WTC11 (cell line): ENCODE data around the gene C1orf35. TPM values are rescaled to one million over a fixed set of nuclear protein-coding genes. Genes with fewer than 3 reads are reported as not detected.

Experiments used
- ATAC-seq: fragments of 200-7000 bp; cut with Tn5 transposase; 2 replicates; pipeline ENCODE4 v1.10.0; 2021; ENCODE audit warnings: mild to moderate bottlenecking, moderate library complexity
- CTCF ChIA-PET: fragments of 300-600 bp; sonication (Branson Sonifier 250); formaldehyde crosslinking; loops from one replicate; lab custom pipeline; 2021; ENCODE audit warnings: antibody characterized with exemption; lab: Charles Lee
- POLR2A ChIA-PET: fragments of 350-600 bp; sonication (Branson Sonifier 250); formaldehyde crosslinking; loops from one replicate; lab custom pipeline; 2021; ENCODE audit warnings: antibody characterized with exemption; lab: Charles Lee
- DNase-seq: peaks from one replicate; pipeline ENCODE4 v3.0.0; 2021; ENCODE audit warnings: low spot score
- H3K27ac Mint-ChIP-seq: 2 replicates; pipeline ENCODE4 v1.8.0; 2021; ENCODE audit warnings: mixed read lengths
- H3K27me3 Mint-ChIP-seq: 2 replicates; pipeline ENCODE4 v1.8.0; 2021; ENCODE audit warnings: low read depth, mild to moderate bottlenecking, moderate library complexity, mixed read lengths
- H3K36me3 Mint-ChIP-seq: 2 replicates; pipeline ENCODE4 v1.8.0; 2021; ENCODE audit warnings: mixed read lengths
- H3K4me1 Mint-ChIP-seq: 2 replicates; pipeline ENCODE4 v1.8.0; 2022; ENCODE audit warnings: mixed read lengths
- H3K4me3 Mint-ChIP-seq: 2 replicates; pipeline ENCODE4 v1.8.0; 2021; ENCODE audit warnings: mild to moderate bottlenecking, moderate library complexity, mixed read lengths
- H3K9me3 Mint-ChIP-seq: 2 replicates; pipeline ENCODE4 v1.8.0; 2021; ENCODE audit warnings: mixed read lengths
- CTCF ChIP-seq: fragments of 200-600 bp; IDR thresholded peaks from 2 replicates; pipeline ENCODE4 v1.8.0; 2022; ENCODE audit warnings: antibody characterized with exemption
- GRHL2 ChIP-seq: fragments of 250-450 bp; sonication (Bioruptor Pico); IDR thresholded peaks from 2 replicates; pipeline ENCODE4 v1.8.0; 2022; ENCODE audit warnings: mild to moderate bottlenecking, moderate library complexity; ENCODE audit not compliant: insufficient replicate concordance, severe bottlenecking
- NR1H2 ChIP-seq: sonication (generic); formaldehyde crosslinking; IDR thresholded peaks from 2 replicates; pipeline ENCODE4 v1.9.0; 2021; ENCODE audit warnings: mild to moderate bottlenecking, moderate library complexity, missing genetic modification reagents
- OVOL2 ChIP-seq: fragments of 250-450 bp; sonication (Bioruptor Pico); IDR thresholded peaks from 2 replicates; pipeline ENCODE4 v1.9.0; 2021; ENCODE audit warnings: mild to moderate bottlenecking, borderline replicate concordance
- SOX15 ChIP-seq: fragments of 250-450 bp; sonication (Bioruptor Pico); IDR thresholded peaks from 2 replicates; pipeline ENCODE4 v1.9.0; 2021; ENCODE audit warnings: mild to moderate bottlenecking
- ZMAT4 ChIP-seq: fragments of 250-450 bp; sonication (Bioruptor Pico); IDR thresholded peaks from 2 replicates; pipeline ENCODE4 v1.9.0; 2021; ENCODE audit warnings: mild to moderate bottlenecking
- ZNF219 ChIP-seq: sonication (generic); formaldehyde crosslinking; IDR thresholded peaks from 2 replicates; pipeline ENCODE4 v1.8.0; 2023; ENCODE audit warnings: missing genetic modification reagents, mild to moderate bottlenecking, borderline replicate concordance
- ZSCAN18 ChIP-seq: fragments of 250-450 bp; sonication (Bioruptor Pico); IDR thresholded peaks from 2 replicates; pipeline ENCODE4 v2.1.2; 2022; ENCODE audit warnings: mild to moderate bottlenecking, moderate library complexity
- total RNA-seq: library from RNA; stranded (reverse); gene quantifications from 3 replicates; pipeline ENCODE4 v1.2.3, GENCODE V29; 2021
- TF ChIP-seq, protein P1 (sequence below): sonication (generic); formaldehyde crosslinking; IDR thresholded peaks from 2 replicates; pipeline ENCODE4 v1.8.0; 2022; ENCODE audit warnings: missing genetic modification reagents

Gene C1orf35
- total RNA-seq, 1 experiment from 2014 or later = 33.8 TPM

DNA sequence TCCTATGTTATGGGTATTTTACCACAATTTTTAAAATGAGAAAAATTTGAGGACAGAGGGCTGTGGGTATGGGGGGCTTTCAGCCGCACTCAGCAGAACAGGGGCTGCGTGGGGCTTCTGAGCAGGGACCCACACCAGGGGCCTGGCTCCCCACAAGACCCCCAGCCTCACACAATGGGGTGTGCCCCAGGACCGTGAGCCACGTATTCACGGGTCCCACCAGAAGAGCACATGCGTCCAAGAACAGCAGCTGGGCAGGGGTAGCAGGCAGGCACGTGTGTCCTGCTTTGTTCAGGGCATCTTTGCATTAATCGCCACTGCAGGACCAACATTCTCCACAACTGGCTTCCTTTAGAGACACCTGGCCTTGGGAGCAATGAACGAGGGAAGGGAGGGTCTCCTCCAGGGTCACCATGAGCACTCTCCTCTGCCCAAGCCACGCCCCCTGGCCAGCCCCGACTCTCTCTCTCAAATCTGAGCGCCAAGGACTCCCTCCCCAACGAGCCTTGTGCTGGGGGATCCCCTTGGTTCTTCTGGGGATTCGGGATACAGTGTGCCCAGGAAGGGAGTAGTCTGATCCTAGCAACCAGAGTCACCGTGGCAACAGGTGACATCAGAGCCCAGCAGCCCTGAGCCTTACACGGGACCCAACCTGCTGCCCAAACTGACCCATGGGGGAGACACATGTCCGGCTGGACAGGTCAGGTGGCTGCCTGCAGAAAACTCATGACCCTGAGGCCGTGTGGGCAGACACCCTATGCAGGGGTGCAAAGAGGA, 28.0 kb downstream of the C1orf35 start (continued):
- TF ChIP-seq, protein P1, sequence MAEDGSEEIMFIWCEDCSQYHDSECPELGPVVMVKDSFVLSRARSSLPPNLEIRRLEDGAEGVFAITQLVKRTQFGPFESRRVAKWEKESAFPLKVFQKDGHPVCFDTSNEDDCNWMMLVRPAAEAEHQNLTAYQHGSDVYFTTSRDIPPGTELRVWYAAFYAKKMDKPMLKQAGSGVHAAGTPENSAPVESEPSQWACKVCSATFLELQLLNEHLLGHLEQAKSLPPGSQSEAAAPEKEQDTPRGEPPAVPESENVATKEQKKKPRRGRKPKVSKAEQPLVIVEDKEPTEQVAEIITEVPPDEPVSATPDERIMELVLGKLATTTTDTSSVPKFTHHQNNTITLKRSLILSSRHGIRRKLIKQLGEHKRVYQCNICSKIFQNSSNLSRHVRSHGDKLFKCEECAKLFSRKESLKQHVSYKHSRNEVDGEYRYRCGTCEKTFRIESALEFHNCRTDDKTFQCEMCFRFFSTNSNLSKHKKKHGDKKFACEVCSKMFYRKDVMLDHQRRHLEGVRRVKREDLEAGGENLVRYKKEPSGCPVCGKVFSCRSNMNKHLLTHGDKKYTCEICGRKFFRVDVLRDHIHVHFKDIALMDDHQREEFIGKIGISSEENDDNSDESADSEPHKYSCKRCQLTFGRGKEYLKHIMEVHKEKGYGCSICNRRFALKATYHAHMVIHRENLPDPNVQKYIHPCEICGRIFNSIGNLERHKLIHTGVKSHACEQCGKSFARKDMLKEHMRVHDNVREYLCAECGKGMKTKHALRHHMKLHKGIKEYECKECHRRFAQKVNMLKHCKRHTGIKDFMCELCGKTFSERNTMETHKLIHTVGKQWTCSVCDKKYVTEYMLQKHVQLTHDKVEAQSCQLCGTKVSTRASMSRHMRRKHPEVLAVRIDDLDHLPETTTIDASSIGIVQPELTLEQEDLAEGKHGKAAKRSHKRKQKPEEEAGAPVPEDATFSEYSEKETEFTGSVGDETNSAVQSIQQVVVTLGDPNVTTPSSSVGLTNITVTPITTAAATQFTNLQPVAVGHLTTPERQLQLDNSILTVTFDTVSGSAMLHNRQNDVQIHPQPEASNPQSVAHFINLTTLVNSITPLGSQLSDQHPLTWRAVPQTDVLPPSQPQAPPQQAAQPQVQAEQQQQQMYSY (CRISPR knock-in tag) = no peak
- TF ChIP-seq, all 79 proteins: peak for 0

- TF ChIP-seq ZNF219 (CRISPR knock-in tag) (no peak), OVOL2 (CRISPR knock-in tag) (no peak), CTCF (0 out of 2 replicates have a peak, but pooled peaks have one; percentile 13)
- TF ChIP-seq, protein P1 (CRISPR knock-in tag) = no peak
- TF ChIP-seq, all 79 proteins: peak for 1
- POLR2A ChIA-PET = interaction anchor here (1.0 kb wide), 2 partner anchors 13 to 75 kb away, joined by 3 read pairs; no protein-coding TSS in a partner anchor
- Mint-ChIP-seq H3K27me3 (peaks cover 92% of the 10 kb centered on the region), H3K4me3 (no peak overlapping the region), H3K9me3 (no peaks in the 10 kb centered on the region), H3K27ac (no peak overlapping the region), H3K36me3 (no peaks in the 10 kb centered on the region), H3K4me1 (peaks cover 8% of the 10 kb centered on the region)
- DNase-seq (peak; percentile 67), ATAC-seq (peak; percentile 77)
- CTCF ChIA-PET = interaction anchor here (0.5 to 2.7 kb wide), 9 partner anchors 8 to 687 kb away, joined by 3 to 62 read pairs (median 3); partner anchors contain the start of genes ARF1 and WNT3A
These were observed 29.1 kb downstream of the C1orf35 start for GRCh38 chr1:228073857-228074545.

DNA sequence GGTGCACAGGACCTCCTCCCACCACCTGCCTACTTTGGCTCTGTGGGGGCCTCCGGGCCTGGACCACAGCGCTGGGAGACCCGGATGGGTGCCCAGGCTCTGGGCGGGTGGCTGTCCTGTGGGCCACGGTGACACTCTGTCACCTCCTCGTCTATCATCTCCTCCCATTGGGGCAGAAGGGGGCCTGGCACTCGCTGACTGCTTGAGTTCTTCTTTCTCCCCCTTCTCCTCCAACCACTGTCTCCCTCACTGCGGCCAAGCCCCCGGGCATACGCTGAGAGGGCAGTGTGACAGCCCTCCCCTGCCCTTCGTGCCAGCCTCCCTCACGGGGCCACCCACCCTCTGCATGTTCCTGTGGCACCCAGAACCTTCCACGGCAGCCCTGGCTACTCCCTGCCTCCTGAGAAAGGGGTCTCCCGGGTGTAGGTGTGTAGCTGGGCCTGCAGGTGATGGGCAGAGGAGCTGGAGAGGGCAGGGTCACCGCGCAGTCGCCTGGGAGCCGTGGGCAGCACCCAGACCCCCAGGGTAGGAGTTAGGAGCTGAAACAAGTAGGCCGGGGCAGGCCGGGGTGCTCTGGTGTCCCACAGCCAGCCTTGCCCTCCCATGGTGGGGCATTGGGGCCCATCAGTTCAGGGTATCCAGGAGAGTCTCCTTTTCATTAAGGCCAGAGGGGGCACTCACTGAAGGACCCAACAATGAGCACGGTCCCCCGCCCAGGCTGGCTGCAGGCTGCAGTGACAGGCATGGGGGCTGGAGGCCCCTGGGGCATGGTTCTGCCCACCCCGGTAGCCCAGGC, 29.9 kb downstream of the C1orf35 start:
- no peaks in the 10 kb centered on the region for H3K36me3 Mint-ChIP-seq
- no peak overlapping the region for H3K27ac Mint-ChIP-seq
- peaks cover 87% of the 10 kb centered on the region for H3K27me3 Mint-ChIP-seq
- no peaks in the 10 kb centered on the region for H3K9me3 Mint-ChIP-seq
- TF ChIP-seq ZSCAN18 = no peak
- TF ChIP-seq SOX15 (CRISPR knock-in tag) = no peak
- no peak for TF ChIP-seq GRHL2 (CRISPR knock-in tag)
- no peak for TF ChIP-seq ZMAT4
- TF ChIP-seq NR1H2 (CRISPR knock-in tag) = no peak
- CTCF ChIA-PET = interaction anchor here (0.5 to 2.7 kb wide), 9 partner anchors 8 to 687 kb away, joined by 3 to 62 read pairs (median 3); partner anchors contain the start of genes ARF1 and WNT3A
- no peak overlapping the region for H3K4me3 Mint-ChIP-seq
- DNase-seq (no peak), ATAC-seq (no peak; the same call in 1 of the 2 replicates)
- POLR2A ChIA-PET = interaction anchor here (1.0 kb wide), 1 partner anchor 75 kb away, joined by 3 read pairs; no protein-coding TSS in a partner anchor
- 0 out of 2 replicates have a peak, but pooled peaks cover 4% of the 10 kb centered on the region for H3K4me1 Mint-ChIP-seq
